Fibroblast of pulmonary artery (primary cell): ENCODE results near the gene CHPT1.

Experiments
- DNase-seq: peaks from one replicate; pipeline ENCODE4 v3.0.0-alpha.2; 2010; ENCODE audit warnings: low read depth
- H3K4me3 ChIP-seq: replicated peaks from 2 replicates; pipeline ENCODE4 v1.5.1; 2011; ENCODE audit warnings: low read depth, mild to moderate bottlenecking, control low read depth, low read length, moderate library complexity
- TF ChIP-seq, protein P1 (sequence below): IDR thresholded peaks from 2 replicates; pipeline ENCODE4 v1.5.1; 2011; ENCODE audit warnings: mild to moderate bottlenecking, control low read depth, low read length, inconsistent platforms; ENCODE audit errors: missing control alignments

The CHPT1 gene

DNA sequence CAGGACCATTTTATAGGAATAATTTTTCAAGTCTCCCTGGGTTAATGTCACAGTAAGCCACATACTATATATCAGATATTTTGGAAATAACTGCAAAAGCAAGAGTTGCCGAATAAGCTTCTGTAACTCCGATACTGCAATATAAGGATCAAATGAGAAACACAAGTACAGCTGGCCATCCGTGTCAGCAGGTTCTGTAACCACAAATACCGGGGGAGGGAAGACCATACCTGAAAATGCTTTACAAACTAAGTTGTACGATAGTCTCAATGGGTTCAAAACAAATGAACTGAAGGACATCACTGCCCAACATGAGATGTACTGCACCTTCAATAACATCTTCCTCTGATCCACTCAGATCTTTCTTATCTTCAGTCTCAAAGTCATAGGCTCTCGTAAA is 40.0 kb downstream of the CHPT1 start:
- H3K4me3 ChIP-seq = no peak overlapping the region
- DNase-seq = no peak
- TF ChIP-seq, protein P1, sequence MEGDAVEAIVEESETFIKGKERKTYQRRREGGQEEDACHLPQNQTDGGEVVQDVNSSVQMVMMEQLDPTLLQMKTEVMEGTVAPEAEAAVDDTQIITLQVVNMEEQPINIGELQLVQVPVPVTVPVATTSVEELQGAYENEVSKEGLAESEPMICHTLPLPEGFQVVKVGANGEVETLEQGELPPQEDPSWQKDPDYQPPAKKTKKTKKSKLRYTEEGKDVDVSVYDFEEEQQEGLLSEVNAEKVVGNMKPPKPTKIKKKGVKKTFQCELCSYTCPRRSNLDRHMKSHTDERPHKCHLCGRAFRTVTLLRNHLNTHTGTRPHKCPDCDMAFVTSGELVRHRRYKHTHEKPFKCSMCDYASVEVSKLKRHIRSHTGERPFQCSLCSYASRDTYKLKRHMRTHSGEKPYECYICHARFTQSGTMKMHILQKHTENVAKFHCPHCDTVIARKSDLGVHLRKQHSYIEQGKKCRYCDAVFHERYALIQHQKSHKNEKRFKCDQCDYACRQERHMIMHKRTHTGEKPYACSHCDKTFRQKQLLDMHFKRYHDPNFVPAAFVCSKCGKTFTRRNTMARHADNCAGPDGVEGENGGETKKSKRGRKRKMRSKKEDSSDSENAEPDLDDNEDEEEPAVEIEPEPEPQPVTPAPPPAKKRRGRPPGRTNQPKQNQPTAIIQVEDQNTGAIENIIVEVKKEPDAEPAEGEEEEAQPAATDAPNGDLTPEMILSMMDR = no peak

DNA sequence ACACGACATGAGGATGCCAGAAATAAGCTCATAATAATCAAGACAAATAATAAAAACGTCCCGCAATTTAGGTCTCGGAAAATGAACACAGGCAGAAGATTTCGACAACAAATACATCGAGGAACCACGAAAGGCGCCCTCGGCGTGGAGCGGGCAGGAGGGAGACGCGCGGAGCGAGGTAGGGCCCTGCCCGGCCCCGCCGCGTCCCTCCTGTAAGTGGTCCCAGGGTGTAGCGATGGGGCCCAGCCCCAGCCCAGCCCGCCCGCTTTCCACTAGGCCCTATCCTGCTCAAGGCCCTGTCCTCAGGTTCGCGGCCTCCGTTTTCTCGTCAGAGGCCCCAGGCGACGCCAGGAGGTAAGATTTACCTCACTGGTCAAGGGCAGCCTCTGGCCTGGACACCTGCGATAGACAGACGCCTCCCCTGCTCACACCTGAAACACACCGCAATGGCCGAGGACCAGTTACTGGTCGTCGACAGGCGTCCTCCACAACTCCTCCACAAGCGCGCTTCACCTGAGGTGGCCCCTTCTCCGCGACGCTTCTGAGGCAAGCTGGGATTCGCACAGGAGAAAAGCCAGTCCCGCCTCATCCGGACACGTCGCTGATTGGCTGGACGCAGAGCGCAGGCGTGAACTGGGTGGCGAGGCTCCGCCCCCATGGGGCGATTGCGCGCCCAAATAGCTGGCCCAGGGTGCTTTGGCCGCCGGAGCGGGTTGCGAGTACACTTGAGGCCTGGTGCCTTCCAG is 41.7 kb downstream of the CHPT1 start, which contains the start of gene SYCP3:
TSS of gene SYCP3 (minus strand) at position 543 of the 746 bp plus-strand sequence. CDS start 1,527 bp downstream, outside the sequence.
- no peak for DNase-seq
- TF ChIP-seq, protein P1 = no peak
- no peak within 1 kb of the TSS for H3K4me3 ChIP-seq

DNA sequence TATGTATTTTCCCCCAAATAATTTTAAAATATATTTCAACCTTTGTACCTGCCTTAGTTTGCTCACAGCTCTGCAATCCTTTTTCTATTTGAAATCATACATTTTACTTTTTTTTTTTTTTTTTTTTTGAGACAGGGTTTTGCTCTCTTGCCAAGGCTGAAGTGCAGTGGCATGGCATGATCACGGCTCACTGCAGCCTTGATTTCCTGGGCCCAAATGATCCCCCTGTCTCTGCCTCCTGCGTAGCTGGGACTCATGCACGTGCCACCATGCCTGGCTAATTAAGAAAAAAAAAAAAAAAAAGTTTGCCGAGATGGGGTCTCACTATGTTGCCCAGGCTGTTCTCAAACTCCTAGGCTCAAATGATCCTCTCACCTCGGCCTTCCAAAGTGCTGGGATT is 43.1 kb downstream of the CHPT1 start:
- DNase-seq = no peak
- H3K4me3 ChIP-seq = no peak overlapping the region
- TF ChIP-seq, protein P1 = no peak

DNA sequence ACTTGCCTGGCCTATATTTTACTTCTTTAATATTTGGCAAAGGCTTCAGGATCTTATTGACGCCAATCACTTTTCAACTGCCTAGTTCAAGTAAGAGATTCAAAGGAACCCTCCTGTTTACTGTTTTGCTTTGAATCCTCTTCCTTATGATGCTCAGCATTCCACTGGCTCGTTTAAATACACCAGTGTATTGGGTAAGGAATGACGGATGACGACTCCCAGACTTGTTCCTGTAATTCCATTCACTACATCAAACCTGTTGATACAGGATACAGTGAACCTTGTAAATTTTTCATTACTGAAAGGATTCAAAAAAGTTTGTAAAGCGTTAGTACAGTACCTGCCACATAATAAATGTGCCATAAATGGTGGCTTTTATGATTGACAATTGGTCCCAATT is 43.5 kb downstream of the CHPT1 start:
- DNase-seq = no peak
- H3K4me3 ChIP-seq = no peak overlapping the region
- TF ChIP-seq, protein P1 = no peak

DNA sequence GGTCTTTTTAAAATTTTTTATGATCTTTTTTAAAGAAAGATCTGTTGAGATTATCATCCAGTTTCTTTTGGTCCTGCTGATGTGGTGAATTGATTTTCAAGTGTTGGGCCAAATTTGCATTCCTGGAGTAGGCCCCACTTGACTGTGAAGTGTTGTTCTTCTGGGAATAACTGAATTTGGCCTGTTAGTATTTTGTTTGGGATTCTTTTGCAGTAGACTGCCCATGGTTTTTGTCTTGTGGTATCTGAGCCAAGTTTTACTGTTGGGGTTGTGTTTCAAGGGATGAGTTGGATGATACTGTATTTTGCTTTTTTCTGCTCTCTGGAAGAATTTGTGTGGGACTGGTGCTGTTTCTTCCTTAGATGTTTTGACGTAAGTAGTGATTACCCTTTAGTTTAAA is 45.8 kb downstream of the CHPT1 start:
- no peak overlapping the region for H3K4me3 ChIP-seq
- no peak for DNase-seq
- TF ChIP-seq, protein P1 = no peak

DNA sequence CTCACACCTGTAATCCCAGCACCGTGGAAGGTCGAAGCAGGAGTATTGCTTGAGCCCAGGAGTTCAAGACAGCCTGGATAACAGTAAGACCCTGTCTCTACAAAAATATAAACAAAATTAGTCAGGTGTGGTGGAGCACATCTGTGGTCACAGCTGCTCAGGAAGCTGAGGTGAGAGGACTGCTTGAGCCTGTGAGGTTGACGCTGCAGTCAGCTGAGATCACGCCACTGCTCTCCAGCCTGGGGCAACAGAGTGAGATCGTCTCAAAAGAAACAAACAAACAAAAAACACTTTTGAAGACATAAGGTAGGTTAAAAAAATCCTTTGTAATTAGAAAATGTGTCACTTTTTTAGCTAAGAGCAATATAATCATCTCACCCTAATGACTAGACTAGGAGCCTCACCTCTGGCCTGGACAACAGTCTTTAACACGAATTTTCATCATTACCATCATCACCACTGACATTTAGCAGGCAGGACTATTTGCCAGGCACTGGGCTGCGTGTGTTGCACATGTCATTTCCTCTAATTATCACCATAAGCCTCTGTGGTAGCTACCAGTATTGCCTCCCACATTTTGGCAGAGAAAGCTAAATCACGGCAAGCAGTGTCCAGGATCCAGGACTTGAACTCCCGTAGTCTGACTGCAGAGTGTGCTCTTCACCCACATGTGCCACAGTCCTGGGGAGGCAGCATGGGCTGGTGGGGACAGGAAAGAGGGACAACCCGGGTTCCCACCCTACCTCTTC is 46.5 kb downstream of the CHPT1 start:
- H3K4me3 ChIP-seq = no peak overlapping the region
- TF ChIP-seq, protein P1 = no peak
- DNase-seq = no peak
